C4-2B (cell line): ENCODE results near the gene GABPB2.

Experiments
- H3K27ac ChIP-seq: fragments of 450-650 bp; 2 replicates; pipeline ENCODE4 v1.5.1; 2017
- ZFX ChIP-seq: fragments of 450-650 bp; IDR thresholded peaks from 2 replicates; pipeline ENCODE4 v1.6.1; 2017
- TF ChIP-seq, protein P1 (sequence below): fragments of 450-650 bp; conservative IDR thresholded peaks from 2 replicates; pipeline ENCODE4 v1.5.1; 2017; ENCODE audit warnings: mild to moderate bottlenecking

GABPB2 gene

GRCh38 chr1:151060007-151060656 is 10.4 kb upstream of the GABPB2 start, which contains the start of gene MLLT11:
TSS of gene MLLT11 (plus strand) at chr1:151060397. CDS start at chr1:151067225, 6,828 bp downstream.
- peak within 1 kb of the TSS; percentile 97 for H3K27ac ChIP-seq
- TF ChIP-seq, protein P1, sequence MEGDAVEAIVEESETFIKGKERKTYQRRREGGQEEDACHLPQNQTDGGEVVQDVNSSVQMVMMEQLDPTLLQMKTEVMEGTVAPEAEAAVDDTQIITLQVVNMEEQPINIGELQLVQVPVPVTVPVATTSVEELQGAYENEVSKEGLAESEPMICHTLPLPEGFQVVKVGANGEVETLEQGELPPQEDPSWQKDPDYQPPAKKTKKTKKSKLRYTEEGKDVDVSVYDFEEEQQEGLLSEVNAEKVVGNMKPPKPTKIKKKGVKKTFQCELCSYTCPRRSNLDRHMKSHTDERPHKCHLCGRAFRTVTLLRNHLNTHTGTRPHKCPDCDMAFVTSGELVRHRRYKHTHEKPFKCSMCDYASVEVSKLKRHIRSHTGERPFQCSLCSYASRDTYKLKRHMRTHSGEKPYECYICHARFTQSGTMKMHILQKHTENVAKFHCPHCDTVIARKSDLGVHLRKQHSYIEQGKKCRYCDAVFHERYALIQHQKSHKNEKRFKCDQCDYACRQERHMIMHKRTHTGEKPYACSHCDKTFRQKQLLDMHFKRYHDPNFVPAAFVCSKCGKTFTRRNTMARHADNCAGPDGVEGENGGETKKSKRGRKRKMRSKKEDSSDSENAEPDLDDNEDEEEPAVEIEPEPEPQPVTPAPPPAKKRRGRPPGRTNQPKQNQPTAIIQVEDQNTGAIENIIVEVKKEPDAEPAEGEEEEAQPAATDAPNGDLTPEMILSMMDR = no peak
- TF ChIP-seq ZFX = no peak

DNA sequence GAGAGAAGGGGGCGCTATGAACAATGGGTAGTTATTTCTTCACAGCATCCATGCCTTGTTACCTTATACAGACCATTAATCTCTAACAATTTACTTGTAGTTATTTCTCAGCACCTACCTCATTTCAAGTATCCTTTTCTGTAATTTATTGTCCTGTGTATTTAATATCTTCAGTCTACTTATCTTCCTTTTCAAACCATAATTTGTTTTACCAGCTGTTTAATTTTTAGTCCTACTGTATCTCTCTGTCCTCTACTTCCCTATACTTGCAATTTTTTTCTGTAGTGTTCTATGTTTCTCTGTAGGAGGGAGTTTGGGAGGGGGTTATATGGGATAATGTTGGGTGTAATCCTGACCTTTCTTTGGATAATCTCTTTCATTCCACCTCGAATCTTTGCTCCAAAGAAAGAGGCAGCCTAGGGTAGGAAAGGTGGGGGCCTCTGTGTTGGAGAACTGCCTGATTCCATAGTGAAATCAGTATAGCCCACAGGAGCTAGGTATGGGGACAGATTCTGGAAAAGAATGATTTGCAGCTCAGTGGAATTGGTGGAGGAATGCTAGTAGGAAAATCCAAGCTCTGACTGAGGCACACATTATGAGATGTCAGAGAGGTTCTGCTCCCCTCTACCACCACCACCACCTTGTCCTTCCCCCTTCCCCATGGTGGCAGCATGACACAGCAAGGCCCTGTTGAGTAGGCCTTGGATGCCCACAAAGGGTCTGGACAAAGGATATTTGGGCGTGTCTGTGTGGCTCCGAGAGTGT is 9.7 kb upstream of the GABPB2 start:
- H3K27ac ChIP-seq = no peak overlapping the region
- no peak for TF ChIP-seq ZFX
- TF ChIP-seq, protein P1 = no peak

- TF ChIP-seq ZFX = no peak
- TF ChIP-seq, protein P1 = no peak
- H3K27ac ChIP-seq = no peak overlapping the region
Measured at GRCh38 chr1:151061704-151062103, 8.9 kb upstream of the GABPB2 start.

DNA sequence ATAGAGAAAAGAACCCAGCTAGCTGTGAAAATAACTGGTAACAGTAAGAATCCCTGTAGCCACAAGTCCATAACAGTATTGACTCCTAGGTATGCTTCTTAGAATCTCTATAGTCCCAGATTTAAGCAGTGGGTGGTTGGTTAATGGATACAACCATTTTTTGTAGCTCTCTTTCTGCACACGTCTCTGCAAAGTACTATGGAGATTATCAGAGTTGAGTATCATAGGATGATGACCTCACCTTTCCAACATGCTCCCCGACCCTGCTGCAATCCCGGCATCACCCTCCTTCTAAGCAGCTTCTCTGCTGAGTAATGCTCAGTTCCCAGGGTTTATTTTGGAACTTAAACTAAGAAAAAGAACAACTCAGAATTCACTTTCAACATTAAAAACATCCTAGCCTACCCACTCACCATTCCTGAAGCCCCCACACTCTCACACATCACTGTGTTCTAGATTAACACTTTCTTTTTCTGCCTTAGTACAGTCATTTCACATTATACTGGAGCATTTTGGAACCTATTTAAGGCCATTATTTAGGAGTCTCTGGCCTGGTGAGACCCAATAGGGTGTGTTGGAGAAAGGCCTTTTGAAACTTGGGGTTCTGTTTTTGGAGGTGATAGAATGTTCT is 7.7 kb upstream of the GABPB2 start:
- H3K27ac ChIP-seq = no peak overlapping the region
- TF ChIP-seq, protein P1 = no peak
- TF ChIP-seq ZFX = no peak

DNA sequence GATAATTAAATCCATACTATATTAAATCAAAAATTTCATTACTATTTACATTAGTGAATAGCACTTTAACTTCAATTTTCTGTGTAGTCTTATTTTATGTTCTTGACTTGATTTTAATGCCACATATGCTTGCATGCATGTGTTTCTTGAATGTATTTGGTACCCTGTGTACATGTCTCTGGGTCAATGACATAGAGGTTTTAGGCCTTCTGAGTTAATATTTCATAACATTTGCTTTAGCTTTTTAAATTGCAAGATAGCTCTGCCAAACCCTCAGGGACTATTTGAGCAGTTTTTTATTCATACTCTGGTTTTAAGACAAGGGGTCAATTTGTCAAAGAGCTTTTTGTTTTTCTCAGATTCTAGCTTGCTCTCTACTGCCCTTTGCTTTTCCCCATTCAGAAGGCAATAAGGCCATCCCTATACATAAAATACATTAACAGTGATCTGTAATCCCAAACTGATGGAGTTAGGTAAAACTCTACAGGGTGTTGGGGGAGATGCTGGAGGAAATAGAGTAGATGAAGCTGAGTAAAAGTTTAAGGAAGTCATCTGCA is 5.4 kb upstream of the GABPB2 start:
- no peak overlapping the region for H3K27ac ChIP-seq
- TF ChIP-seq, protein P1 = no peak
- TF ChIP-seq ZFX = no peak

- TF ChIP-seq, protein P1 = no peak
- no peak for TF ChIP-seq ZFX
Measured at GRCh38 chr1:151067185-151067584, 3.4 kb upstream of the GABPB2 start.

More at GRCh38 chr1:151067185-151067584, 3.4 kb upstream of the GABPB2 start:
- H3K27ac ChIP-seq = no peak overlapping the region
